ENCODE results near the gene AICDA. TPM values are rescaled to one million over a fixed set of nuclear protein-coding genes. Genes with fewer than 3 reads are reported as not detected.
"Not testable (repeated sequence)": the region's sequence is repeated elsewhere in the genome, so short reads cannot be mapped to it uniquely, and the experiment has no call there.

AICDA gene
- total and polyA plus RNA-seq, 4 experiments from 2014 or later = not detected

DNA sequence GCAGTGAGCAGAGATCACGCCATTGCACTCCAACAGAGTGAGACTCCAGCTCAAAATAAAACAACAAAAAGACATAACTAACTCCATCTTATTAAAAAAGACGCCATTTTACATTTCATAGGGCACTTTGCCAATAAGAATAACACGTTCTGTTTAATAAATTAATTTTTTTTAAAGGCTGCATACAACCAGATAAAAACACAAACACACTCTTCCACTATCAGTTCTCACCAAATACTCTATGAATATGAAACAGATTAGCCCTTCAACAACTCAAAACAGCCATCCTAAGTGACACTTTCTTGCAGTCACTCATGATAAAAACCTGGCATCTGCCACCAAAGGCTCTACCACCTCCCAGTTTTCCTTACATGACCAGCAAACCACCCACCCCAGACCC, 16.1 kb downstream of the AICDA start:
- peaks cover 0 to 1% (median 0%) of the 10 kb centered on the region in 4 donors for H3K4me1 Mint-ChIP-seq
- intact Hi-C loops (cut with micrococcal nuclease) = no loop called here
- H3K9me3 Mint-ChIP-seq = no peaks in the 10 kb centered on the region
- no peaks in the 10 kb centered on the region for H3K27me3 ChIP-seq (ENCODE audit: insufficient read depth, low read length)
- no peaks in the 10 kb centered on the region for H3K4me1 ChIP-seq (ENCODE audit: insufficient read depth, low read length)
- DNase-seq = no peak
- ChIA-PET POLR2A (ENCODE audit: partially characterized antibody) (no interaction called here), CTCF (ENCODE audit: partially characterized antibody) (interaction anchor here (2.9 to 3.5 kb wide), 2 partner anchors 12 to 52 kb away, joined by 9 to 13 read pairs; no protein-coding TSS in a partner anchor)
- H3K27ac Mint-ChIP-seq = no peak overlapping the region
- no peaks in the 10 kb centered on the region for H3K36me3 ChIP-seq (ENCODE audit: insufficient read depth, low read length)
- H3K27ac ChIP-seq (ENCODE audit: low read depth, low read length) = no peak overlapping the region
- H3K4me3 ChIP-seq (ENCODE audit: low read length in 2 of 2) = no peak overlapping the region
- H3K27me3 Mint-ChIP-seq = peaks cover 1 to 2% of the 10 kb centered on the region in 2 donors
- no peaks in the 10 kb centered on the region for H3K36me3 Mint-ChIP-seq
- no peak overlapping the region for H3K4me3 Mint-ChIP-seq
- no peaks in the 10 kb centered on the region for H3K9me3 ChIP-seq (ENCODE audit: control insufficient read depth in 1 of 2, low read length in 2 of 2)

DNA sequence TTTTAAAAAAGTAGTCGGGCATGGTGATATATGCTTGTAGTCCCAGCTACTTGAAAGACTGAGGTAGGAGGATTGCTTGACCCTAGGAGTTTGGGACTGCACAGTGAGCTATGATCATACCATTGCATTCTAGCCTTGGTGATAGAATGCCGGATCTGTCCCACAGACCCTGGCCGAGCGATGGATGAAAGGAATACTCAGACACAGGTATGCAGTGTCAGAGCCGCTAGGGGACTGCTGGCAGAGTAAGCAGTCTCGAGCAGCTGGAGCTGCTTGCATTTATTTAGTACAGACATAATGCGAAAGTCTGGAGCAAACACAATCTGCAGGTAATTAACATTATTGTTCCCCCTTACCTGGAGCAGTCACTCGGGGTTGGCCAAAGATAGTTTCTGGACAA, 18.6 kb downstream of the AICDA start:
- Mint-ChIP-seq H3K4me3 (no peak overlapping the region), H3K4me1 (peaks cover 0 to 10% (median 8%) of the 10 kb centered on the region in 4 donors), H3K36me3 (no peaks in the 10 kb centered on the region), H3K9me3 (no peaks in the 10 kb centered on the region), H3K27ac (no peak overlapping the region), H3K27me3 (peaks cover 0 to 2% of the 10 kb centered on the region in 2 donors)
- no peak overlapping the region for H3K27ac ChIP-seq (ENCODE audit: low read depth, low read length)
- no peaks in the 10 kb centered on the region for H3K27me3 ChIP-seq (ENCODE audit: insufficient read depth, low read length)
- ChIA-PET POLR2A (ENCODE audit: partially characterized antibody) (no interaction called here), CTCF (ENCODE audit: partially characterized antibody) (interaction anchor here (2.9 to 3.5 kb wide), 2 partner anchors 15 to 50 kb away, joined by 9 to 13 read pairs; no protein-coding TSS in a partner anchor)
- no peaks in the 10 kb centered on the region for H3K36me3 ChIP-seq (ENCODE audit: insufficient read depth, low read length)
- H3K4me1 ChIP-seq (ENCODE audit: insufficient read depth, low read length) = no peaks in the 10 kb centered on the region
- intact Hi-C loops (cut with micrococcal nuclease) = no loop called here
- H3K4me3 ChIP-seq (ENCODE audit: low read length in 2 of 2) = no peak overlapping the region
- no peaks in the 10 kb centered on the region for H3K9me3 ChIP-seq (ENCODE audit: control insufficient read depth in 1 of 2, low read length in 2 of 2)
- DNase-seq = no peak

DNA sequence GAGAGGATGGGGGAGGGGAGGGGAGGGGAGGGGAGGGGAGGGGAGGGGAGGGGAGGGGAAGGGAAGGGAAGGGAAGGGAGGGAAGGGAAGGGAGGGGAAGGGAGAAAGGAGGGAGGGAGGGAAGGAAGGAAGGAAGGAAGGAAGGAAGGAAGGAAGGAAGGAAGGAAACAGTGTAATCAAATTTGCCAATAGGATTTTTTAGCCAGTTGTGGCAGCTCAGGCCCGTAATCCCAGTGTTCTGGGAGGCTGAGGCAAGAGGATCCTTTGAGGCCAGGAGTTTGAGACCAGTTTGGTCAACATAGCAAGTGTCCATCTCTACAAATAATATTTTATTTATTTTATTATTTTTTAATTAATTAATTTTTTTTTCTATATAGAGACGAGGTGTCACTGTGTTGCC, 19.4 kb downstream of the AICDA start:
- no peak overlapping the region for H3K4me3 Mint-ChIP-seq
- CTCF ChIA-PET (ENCODE audit: partially characterized antibody) = interaction anchor here (4.3 kb wide), 1 partner anchor 49 kb away, joined by 26 read pairs; no protein-coding TSS in a partner anchor

DNA sequence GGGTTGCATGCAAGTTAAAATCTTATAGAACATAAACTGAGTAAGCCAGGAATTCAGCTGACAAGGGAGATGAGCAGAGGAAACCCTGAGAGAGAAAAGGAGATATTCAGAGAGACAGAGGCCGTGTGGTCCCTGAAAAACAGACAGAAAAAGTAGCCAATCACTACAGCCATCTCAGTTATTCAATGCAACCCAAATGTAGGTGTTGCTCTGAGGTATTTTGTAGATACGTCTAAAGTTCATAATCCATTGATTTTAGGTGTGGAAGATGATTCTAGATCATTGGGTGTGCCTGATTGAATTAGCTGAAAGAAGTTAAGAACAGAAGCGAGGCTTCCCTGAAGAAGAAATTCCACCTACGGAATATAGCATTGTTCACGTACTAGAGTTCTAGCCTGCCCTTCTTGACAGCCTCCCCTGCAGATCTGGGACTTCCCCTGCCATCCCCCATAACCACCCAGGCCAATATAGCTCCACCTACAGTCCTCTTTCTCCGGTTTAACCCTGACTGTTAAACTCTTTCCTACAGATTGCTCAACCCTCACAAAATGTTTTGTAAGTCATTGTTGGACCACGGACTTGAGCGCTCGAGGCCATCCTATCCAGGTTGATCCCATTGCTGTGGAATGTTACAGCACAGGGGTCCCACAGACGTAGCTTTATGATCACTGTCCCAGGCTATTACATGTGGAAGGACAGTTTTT, 21.7 kb downstream of the AICDA start:
- Histone ChIP-seq H3K4me3 (ENCODE audit: low read length in 2 of 2) (no peak overlapping the region), H3K4me1 (ENCODE audit: insufficient read depth, low read length) (no peaks in the 10 kb centered on the region), H3K27ac (ENCODE audit: low read depth, low read length) (no peak overlapping the region), H3K36me3 (ENCODE audit: insufficient read depth, low read length) (no peaks in the 10 kb centered on the region), H3K9me3 (ENCODE audit: control insufficient read depth in 1 of 2, low read length in 2 of 2) (no peaks in the 10 kb centered on the region), H3K27me3 (ENCODE audit: insufficient read depth, low read length) (no peaks in the 10 kb centered on the region)
- POLR2A ChIA-PET (ENCODE audit: partially characterized antibody) = interaction anchor here (1.2 kb wide), 1 partner anchor 54 kb away, joined by 5 read pairs; no protein-coding TSS in a partner anchor
- H3K27me3 Mint-ChIP-seq = peaks cover 0 to 2% of the 10 kb centered on the region in 2 donors
- peak overlapping the region in 1 of 7 donors; percentile 50 for H3K27ac Mint-ChIP-seq
- H3K9me3 Mint-ChIP-seq = no peaks in the 10 kb centered on the region
- H3K4me3 Mint-ChIP-seq = peak overlapping the region in 1 of 8 donors; percentile 12
- no peaks in the 10 kb centered on the region for H3K36me3 Mint-ChIP-seq
- DNase-seq = peak in 1 of 5 donors; percentile 13
- peaks cover 0 to 10% (median 8%) of the 10 kb centered on the region in 4 donors for H3K4me1 Mint-ChIP-seq
- CTCF ChIA-PET (ENCODE audit: partially characterized antibody) = interaction anchor here (0.6 to 4.3 kb wide), 9 partner anchors 13 to 97 kb away, joined by 3 to 26 read pairs (median 4); no protein-coding TSS in a partner anchor
- intact Hi-C loops (cut with micrococcal nuclease) = no loop called here

More for the DNA sequence above, 19.4 kb downstream of the AICDA start:
- H3K27me3 ChIP-seq (ENCODE audit: insufficient read depth, low read length) = no peaks in the 10 kb centered on the region
- no peak overlapping the region for H3K27ac ChIP-seq (ENCODE audit: low read depth, low read length)
- peaks cover 0 to 3% of the 10 kb centered on the region in 2 donors for H3K27me3 Mint-ChIP-seq
- H3K9me3 Mint-ChIP-seq = no peaks in the 10 kb centered on the region
- H3K9me3 ChIP-seq (ENCODE audit: control insufficient read depth in 1 of 2, low read length in 2 of 2) = no peaks in the 10 kb centered on the region
- POLR2A ChIA-PET (ENCODE audit: partially characterized antibody) = no interaction called here
- no peaks in the 10 kb centered on the region for H3K36me3 Mint-ChIP-seq
- H3K27ac Mint-ChIP-seq = no peak overlapping the region
- H3K36me3 ChIP-seq (ENCODE audit: insufficient read depth, low read length) = no peaks in the 10 kb centered on the region
- DNase-seq = no peak
- intact Hi-C loops (cut with micrococcal nuclease) = no loop called here
- H3K4me3 ChIP-seq (ENCODE audit: low read length in 2 of 2) = no peak overlapping the region
- H3K4me1 ChIP-seq (ENCODE audit: insufficient read depth, low read length) = no peaks in the 10 kb centered on the region
- peaks cover 0 to 10% (median 8%) of the 10 kb centered on the region in 4 donors for H3K4me1 Mint-ChIP-seq

DNA sequence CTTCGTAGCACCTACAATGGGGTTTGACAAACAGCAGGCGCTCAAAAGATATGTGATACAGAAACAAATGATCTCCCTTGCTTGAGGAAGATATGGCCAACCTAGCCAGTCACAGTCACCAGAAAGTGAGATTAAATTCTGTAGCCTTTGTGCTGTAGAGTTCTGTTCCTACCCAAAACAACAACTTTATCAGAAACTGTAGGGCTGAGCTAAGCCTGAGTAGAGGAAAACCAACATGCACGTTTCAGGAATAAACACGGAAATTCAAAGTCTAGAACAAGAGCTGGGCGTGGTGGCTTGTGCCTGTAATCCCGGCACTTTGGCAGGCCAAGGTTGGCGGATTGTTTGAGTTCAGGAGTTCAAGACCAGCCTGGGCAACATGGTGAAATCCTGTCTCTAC, 23.0 kb downstream of the AICDA start:
- no peaks in the 10 kb centered on the region for H3K9me3 Mint-ChIP-seq
- ChIA-PET POLR2A (ENCODE audit: partially characterized antibody) (no interaction called here), CTCF (ENCODE audit: partially characterized antibody) (interaction anchor here (1.2 to 4.3 kb wide), 3 partner anchors 12 to 45 kb away, joined by 6 to 26 read pairs (median 9); no protein-coding TSS in a partner anchor)
- no peaks in the 10 kb centered on the region for H3K9me3 ChIP-seq (ENCODE audit: control insufficient read depth in 1 of 2, low read length in 2 of 2)
- H3K4me1 ChIP-seq (ENCODE audit: insufficient read depth, low read length) = no peaks in the 10 kb centered on the region
- H3K27ac Mint-ChIP-seq = no peak overlapping the region
- no peak for DNase-seq
- no peak overlapping the region for H3K27ac ChIP-seq (ENCODE audit: low read depth, low read length)
- no peak overlapping the region for H3K4me3 Mint-ChIP-seq
- no peaks in the 10 kb centered on the region for H3K36me3 Mint-ChIP-seq
- peaks cover 0 to 10% (median 8%) of the 10 kb centered on the region in 4 donors for H3K4me1 Mint-ChIP-seq
- no peak overlapping the region for H3K4me3 ChIP-seq (ENCODE audit: low read length in 2 of 2)
- H3K27me3 ChIP-seq (ENCODE audit: insufficient read depth, low read length) = no peaks in the 10 kb centered on the region
- peaks cover 0 to 2% of the 10 kb centered on the region in 2 donors for H3K27me3 Mint-ChIP-seq
- intact Hi-C loops (cut with micrococcal nuclease) = no loop called here
- H3K36me3 ChIP-seq (ENCODE audit: insufficient read depth, low read length) = no peaks in the 10 kb centered on the region

DNA sequence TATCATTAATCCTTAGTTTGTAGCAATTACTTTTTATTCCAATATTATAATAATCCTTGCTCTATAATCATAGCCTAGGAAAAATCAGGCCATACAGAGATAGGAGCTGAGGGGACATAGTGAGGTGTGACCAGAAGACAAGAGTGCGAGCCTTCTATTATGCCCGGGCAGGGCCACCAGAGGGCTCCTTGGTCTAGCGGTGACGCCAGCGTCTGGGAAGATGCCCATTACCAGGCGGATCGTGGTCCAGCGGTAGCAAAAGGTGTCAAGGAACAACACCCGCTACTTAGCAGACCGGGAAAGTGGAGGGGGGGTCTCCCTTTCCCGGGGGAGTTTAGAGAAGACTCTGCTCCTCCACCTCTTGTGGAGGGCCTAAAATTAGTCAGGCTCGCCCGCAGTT, 28.2 kb downstream of the AICDA start:
- H3K4me1 Mint-ChIP-seq; H3K27me3 Mint-ChIP-seq; CTCF ChIA-PET (ENCODE audit: partially characterized antibody); H3K27ac Mint-ChIP-seq; POLR2A ChIA-PET (ENCODE audit: partially characterized antibody); H3K36me3 Mint-ChIP-seq; H3K9me3 ChIP-seq (ENCODE audit: control insufficient read depth in 1 of 2, low read length in 2 of 2); H3K4me3 ChIP-seq (ENCODE audit: low read length in 2 of 2); DNase-seq; H3K9me3 Mint-ChIP-seq; intact Hi-C loops (cut with micrococcal nuclease); H3K4me1 ChIP-seq (ENCODE audit: insufficient read depth, low read length); H3K36me3 ChIP-seq (ENCODE audit: insufficient read depth, low read length); H3K27ac ChIP-seq (ENCODE audit: low read depth, low read length); H3K27me3 ChIP-seq (ENCODE audit: insufficient read depth, low read length); H3K4me3 Mint-ChIP-seq: not testable (repeated sequence)

DNA sequence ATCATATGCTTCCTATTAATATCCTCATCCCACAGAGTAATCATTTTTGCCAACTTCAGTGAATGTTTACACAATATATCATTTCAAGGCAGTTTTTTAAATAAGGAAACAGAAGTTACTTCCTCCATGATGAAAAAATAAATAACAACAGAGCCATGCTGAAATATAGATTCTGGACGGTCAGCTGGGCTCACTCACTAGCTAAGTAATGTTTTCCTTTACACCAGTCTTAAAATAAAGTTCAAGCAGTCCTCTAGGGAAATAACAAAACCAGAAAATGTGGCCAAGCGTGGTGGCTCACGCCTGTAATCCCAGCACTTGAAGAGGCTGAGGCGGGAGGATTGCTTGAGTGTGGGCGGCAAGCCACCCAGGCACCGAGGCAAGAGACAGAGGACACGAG, 28.7 kb downstream of the AICDA start:
- Mint-ChIP-seq H3K36me3 (no peaks in the 10 kb centered on the region), H3K4me3 (no peak overlapping the region), H3K27ac (no peak overlapping the region), H3K9me3 (no peaks in the 10 kb centered on the region), H3K4me1 (peaks cover 0 to 1% (median 0%) of the 10 kb centered on the region in 4 donors), H3K27me3 (peaks cover 0 to 2% of the 10 kb centered on the region in 2 donors)
- no peaks in the 10 kb centered on the region for H3K4me1 ChIP-seq (ENCODE audit: insufficient read depth, low read length)
- ChIA-PET CTCF (ENCODE audit: partially characterized antibody) (no interaction called here), POLR2A (ENCODE audit: partially characterized antibody) (no interaction called here)
- no peak overlapping the region for H3K27ac ChIP-seq (ENCODE audit: low read depth, low read length)
- no peak for DNase-seq
- no peaks in the 10 kb centered on the region for H3K27me3 ChIP-seq (ENCODE audit: insufficient read depth, low read length)
- no peaks in the 10 kb centered on the region for H3K36me3 ChIP-seq (ENCODE audit: insufficient read depth, low read length)
- H3K9me3 ChIP-seq (ENCODE audit: control insufficient read depth in 1 of 2, low read length in 2 of 2) = no peaks in the 10 kb centered on the region
- intact Hi-C loops (cut with micrococcal nuclease) = no loop called here
- no peak overlapping the region for H3K4me3 ChIP-seq (ENCODE audit: low read length in 2 of 2)

Data from CD4-positive, alpha-beta memory T cell (primary cell).